ENCODE results near the gene CNGA2. TPM values are rescaled to one million over a fixed set of nuclear protein-coding genes. Genes with fewer than 3 reads are reported as not detected.

CNGA2 gene
- total and polyA plus RNA-seq, 2 of the 4 experiments (the other 2 are of a cell fraction) = not detected

GRCh38 chrX:151698485-151698884, 36.1 kb upstream of the CNGA2 start:
- H2AK5ac ChIP-seq (ENCODE audit: low read depth, low read length) = no peak overlapping the region
- WGBS, 2 experiments (ENCODE audit: extremely low coverage in 2 of 2, insufficient read length in 1 of 2) = 26% methylated on average over 4 of the region's 6 CpGs; no CpG with 5 or more reads in 1 of the 2 experiments
- no peak for TF ChIP-seq MXI1 (IDR thresholded peaks at IDR 0.05; ENCODE audit: borderline replicate concordance, low read depth, low read length)
- TF ChIP-seq FOS (IDR thresholded peaks at IDR 0.05; ENCODE audit: low read depth, low read length) = no peak
- TF ChIP-seq RAD21 (IDR thresholded peaks at IDR 0.05; ENCODE audit: low read length) = no peak
- no peak for TF ChIP-seq CHD1 (IDR thresholded peaks at IDR 0.05; ENCODE audit: low read depth, low read length)
- TF ChIP-seq SMC3 (IDR thresholded peaks at IDR 0.05; ENCODE audit: low read depth, low read length) = no peak
- no peak overlapping the region for H3K27ac ChIP-seq (ENCODE audit: insufficient read depth, low read length)
- no peak overlapping the region for H2BK5ac ChIP-seq (ENCODE audit: low read depth, low read length, poor library complexity, severe bottlenecking)
- no peaks in the 10 kb centered on the region for H4K20me1 ChIP-seq (ENCODE audit: insufficient read depth, low read length)
- no peaks in the 10 kb centered on the region for H3K27me3 ChIP-seq (ENCODE audit: control insufficient read depth, insufficient read depth, low read length)
- no peak overlapping the region for H2BK15ac ChIP-seq (ENCODE audit: low read depth, low read length)
- in situ Hi-C loops (cut with MboI; ENCODE audit: low sequenced_read_pairs) (loop anchor here (25.0 kb wide), 1 partner anchor 536 kb away; no protein-coding TSS in a partner anchor), intact Hi-C loops (cut with micrococcal nuclease) (no loop called here), dilution Hi-C loops (cut with HindIII; ENCODE audit: low sequenced_read_pairs, unreplicated experiment) (no loop called here)
- CTCF ChIA-PET = no interaction called here
- no peak overlapping the region for H3K14ac ChIP-seq (replicated peaks; ENCODE audit: low read depth, low read length)
- no peak overlapping the region for H4K8ac ChIP-seq (ENCODE audit: low read depth in 2 of 2, low read length in 2 of 2)
- no peaks in the 10 kb centered on the region for H3K79me1 ChIP-seq (ENCODE audit: low read depth in 1 of 2, low read length in 2 of 2)
- no peak overlapping the region for H3K4me2 ChIP-seq (ENCODE audit: low read depth, low read length)
- H2BK20ac ChIP-seq (ENCODE audit: low read depth, low read length) = no peak overlapping the region
- DNase-seq (no peak), ATAC-seq (ENCODE audit: low read depth) (no peak)
- no peak overlapping the region for H2AK9ac ChIP-seq (replicated peaks; ENCODE audit: low read depth, low read length, poor library complexity)
- no peak overlapping the region for H3K23ac ChIP-seq (ENCODE audit: low read depth, low read length)
- H3K18ac ChIP-seq (ENCODE audit: low read depth, low read length) = no peak overlapping the region
- H4K5ac ChIP-seq (ENCODE audit: low read depth, low read length) = no peak overlapping the region
- H3K4ac ChIP-seq (ENCODE audit: low read depth, low read length) = no peak overlapping the region
- H3K4me1 ChIP-seq (ENCODE audit: control insufficient read depth, insufficient read depth, low read length) = no peaks in the 10 kb centered on the region
- H3K4me3 ChIP-seq (ENCODE audit: insufficient read depth, low read depth, low read length) = no peak overlapping the region
- no peaks in the 10 kb centered on the region for H3K9me1 ChIP-seq (ENCODE audit: insufficient read depth, low read length)
- no peak overlapping the region for H4K91ac ChIP-seq (ENCODE audit: insufficient read depth, low read depth, low read length)
- H3K56ac ChIP-seq (ENCODE audit: extremely low read depth, insufficient read depth, low read length) = no peak overlapping the region
- H3K36me3 ChIP-seq (ENCODE audit: control insufficient read depth, insufficient read depth, low read length) = no peaks in the 10 kb centered on the region
- no peak overlapping the region for H2AFZ ChIP-seq (replicated peaks; ENCODE audit: low read length, poor library complexity)
- no peak overlapping the region for H3K9ac ChIP-seq (ENCODE audit: low read depth, low read length)
- BruUV-seq (replicated peaks) = no TSS peak
- H3K9me3 ChIP-seq (ENCODE audit: control insufficient read depth, insufficient read depth, low read length) = peaks cover 16% of the 10 kb centered on the region; the same call in 1 of the 2 replicates
- POLR2A ChIA-PET (ENCODE audit: unreplicated experiment) = no interaction called here
- H2BK120ac ChIP-seq (ENCODE audit: low read depth, low read length) = no peak overlapping the region

Data from IMR-90 (cell line).